GM23338 (cell line): ENCODE data around the gene LIX1. TPM values are rescaled to one million over a fixed set of nuclear protein-coding genes. Genes with fewer than 3 reads are reported as not detected.
A peak's percentile ranks its signal among the peaks of the same experiment; 100 is the strongest.

Source experiments
- ATAC-seq: fragments of 200-7000 bp; cut with Tn5 transposase; 3 replicates; pipeline ENCODE4 v1.9.1; 2020
- DNase-seq: peaks from one replicate; pipeline ENCODE4 v3.0.0-alpha.2; 2015; ENCODE audit warnings: low spot score
- H2AFZ ChIP-seq: fragments of 200-600 bp; sonication (generic); 2 replicates; pipeline ENCODE4 v1.8.0; 2016; ENCODE audit warnings: antibody characterized with exemption, mild to moderate bottlenecking, moderate library complexity
- H3F3A ChIP-seq: fragments of 200-600 bp; sonication (generic); replicated peaks from 2 replicates; pipeline ENCODE4 v1.8.0; 2017; ENCODE audit warnings: antibody characterized with exemption, mixed run types, low read depth
- H3K27ac ChIP-seq: fragments of 200-600 bp; sonication (generic); 2 replicates; pipeline ENCODE4 v1.6.1; 2016; ENCODE audit warnings: low read depth
- H3K27me3 ChIP-seq: fragments of 200-600 bp; sonication (generic); 2 replicates; pipeline ENCODE4 v1.8.0; 2016; ENCODE audit warnings: mild to moderate bottlenecking, mixed run types, moderate library complexity; ENCODE audit not compliant: insufficient read depth
- H3K36me3 ChIP-seq: fragments of 200-600 bp; sonication (generic); 2 replicates; pipeline ENCODE4 v1.8.0; 2016; ENCODE audit warnings: mild to moderate bottlenecking; ENCODE audit not compliant: insufficient read depth
- H3K4me1 ChIP-seq: fragments of 200-600 bp; sonication (generic); 2 replicates; pipeline ENCODE4 v1.8.0; 2016; ENCODE audit warnings: mild to moderate bottlenecking, moderate library complexity; ENCODE audit not compliant: insufficient read depth
- H3K4me2 ChIP-seq: fragments of 200-600 bp; sonication (generic); 2 replicates; pipeline ENCODE4 v1.7.1; 2017; ENCODE audit warnings: mixed run types
- H3K4me3 ChIP-seq: fragments of 200-600 bp; sonication (generic); 2 replicates; pipeline ENCODE4 v1.6.1; 2016; ENCODE audit warnings: mixed run types
- H3K79me2 ChIP-seq: fragments of 200-600 bp; sonication (generic); replicated peaks from 2 replicates; pipeline ENCODE4 v1.8.0; 2017; ENCODE audit warnings: mild to moderate bottlenecking; ENCODE audit not compliant: insufficient read depth
- H3K9me2 ChIP-seq: fragments of 200-600 bp; sonication (generic); 2 replicates; pipeline ENCODE4 v1.8.0; 2017; ENCODE audit not compliant: insufficient read depth
- H4K20me1 ChIP-seq: fragments of 200-600 bp; sonication (generic); replicated peaks from 2 replicates; pipeline ENCODE4 v1.8.0; 2017; ENCODE audit warnings: mild to moderate bottlenecking; ENCODE audit not compliant: insufficient read depth
- H3K27ac Mint-ChIP-seq: 2 replicates; pipeline ENCODE4 v1.8.0; 2020; ENCODE audit warnings: inconsistent platforms, mild to moderate bottlenecking, moderate library complexity, mixed read lengths
- H3K27me3 Mint-ChIP-seq: 3 replicates; pipeline ENCODE4 v1.8.0; 2022; ENCODE audit warnings: low read depth, mild to moderate bottlenecking, moderate library complexity, mixed read lengths, inconsistent platforms; ENCODE audit not compliant: insufficient read depth, poor library complexity
- H3K36me3 Mint-ChIP-seq: 3 replicates; pipeline ENCODE4 v1.8.0; 2021; ENCODE audit warnings: low read depth, mild to moderate bottlenecking, inconsistent platforms, moderate library complexity, mixed read lengths
- H3K4me1 Mint-ChIP-seq: 3 replicates; pipeline ENCODE4 v1.8.0; 2020; ENCODE audit warnings: mild to moderate bottlenecking, inconsistent platforms, mixed read lengths
- H3K4me3 Mint-ChIP-seq: 3 replicates; pipeline ENCODE4 v1.8.0; 2021; ENCODE audit warnings: moderate library complexity, mild to moderate bottlenecking, inconsistent platforms, mixed read lengths
- H3K9me3 Mint-ChIP-seq: 3 replicates; pipeline ENCODE4 v1.8.0; 2020; ENCODE audit warnings: moderate library complexity, mild to moderate bottlenecking, inconsistent platforms, mixed read lengths
- EZH2 ChIP-seq: fragments of 200-600 bp; sonication (generic); IDR thresholded peaks from one replicate; pipeline ENCODE4 v1.8.0; 2017; ENCODE audit warnings: antibody characterized with exemption, mild to moderate bottlenecking, low read depth; ENCODE audit not compliant: unreplicated experiment
- EZH2phosphoT487 ChIP-seq: fragments of 200-600 bp; sonication (generic); IDR thresholded peaks from one replicate; pipeline ENCODE4 v1.8.1; 2018; ENCODE audit warnings: antibody characterized with exemption; ENCODE audit not compliant: unreplicated experiment
- JUNB ChIP-seq: IDR thresholded peaks from one replicate; pipeline ENCODE4 v1.6.1; 2016; ENCODE audit warnings: antibody characterized with exemption; ENCODE audit not compliant: unreplicated experiment
- NANOG ChIP-seq: IDR thresholded peaks from 2 replicates; pipeline ENCODE4 v1.6.1; 2016; ENCODE audit warnings: antibody characterized with exemption, borderline replicate concordance
- POLR2AphosphoS5 ChIP-seq: IDR thresholded peaks from 2 replicates; pipeline ENCODE4 v1.6.1; 2016; ENCODE audit warnings: antibody characterized with exemption, low read depth
- STAT1 ChIP-seq: IDR thresholded peaks from one replicate; pipeline ENCODE4 v1.6.1; 2016; ENCODE audit warnings: antibody characterized with exemption; ENCODE audit not compliant: unreplicated experiment
- ZNF114 ChIP-seq: fragments of 250-450 bp; sonication (Bioruptor Pico); IDR thresholded peaks from 2 replicates; pipeline ENCODE4 v1.5.0; 2020; ENCODE audit warnings: mild to moderate bottlenecking, moderate library complexity
- polyA plus RNA-seq: library from polyadenylated mRNA; unstranded; fragments of >200 nt; fragmentation: Nextera tagmentation; extraction: Ambion mirVana; gene quantifications from 2 replicates; pipeline ENCODE4 v1.2.1, GENCODE V29; 2016
- total RNA-seq: library from RNA; depleted of rRNA; stranded (reverse); fragments of >200 nt; shearing (Covaris generic); gene quantifications from 2 replicates; pipeline ENCODE4 v1.2.3, GENCODE V29; 2014
- TF ChIP-seq, protein P1 (sequence below): fragments of 250-450 bp; sonication (Bioruptor Pico); IDR thresholded peaks from 2 replicates; pipeline ENCODE4 v1.5.0; 2020; ENCODE audit warnings: mild to moderate bottlenecking, moderate library complexity

LIX1 gene
- total and polyA plus RNA-seq, 2 experiments from 2014 or later: 0.13 TPM; not detected in 1

DNA sequence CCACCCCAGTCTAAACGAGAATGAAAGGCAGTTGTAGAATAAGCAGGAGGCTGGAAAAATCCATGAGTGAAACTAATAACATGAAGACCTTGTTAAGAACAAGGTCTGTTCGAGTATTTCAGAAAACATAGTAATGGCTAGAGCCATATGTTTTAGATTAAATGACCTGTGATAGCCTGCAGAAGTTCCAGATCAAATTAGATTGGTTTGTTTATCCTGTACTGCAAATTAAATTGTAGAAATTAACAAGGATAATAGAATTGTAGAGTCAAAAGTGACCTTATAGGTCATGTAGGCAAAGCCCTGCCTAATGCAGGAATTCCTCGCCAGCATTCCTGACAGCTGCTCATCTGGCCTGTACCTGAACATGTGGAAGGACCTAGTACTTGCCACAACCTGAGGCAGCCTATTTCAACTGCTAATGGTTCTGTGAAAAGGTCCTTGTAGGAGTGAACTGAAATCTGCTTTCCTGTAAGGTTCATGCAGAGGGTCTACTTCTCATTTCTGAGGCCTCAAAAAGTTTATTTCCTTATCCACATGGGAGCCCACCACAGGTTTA, 17.2 kb downstream of the LIX1 start:
- H3K27me3 Mint-ChIP-seq: no peaks in the 10 kb centered on the region
- H3K36me3 Mint-ChIP-seq: no peaks in the 10 kb centered on the region
- no peak overlapping the region for H3K27ac Mint-ChIP-seq
- Histone ChIP-seq H3K79me2 (no peaks in the 10 kb centered on the region), H3K4me1 (no peaks in the 10 kb centered on the region), H3K4me3 (no peak overlapping the region), H3K36me3 (no peaks in the 10 kb centered on the region), H3K27ac (no peak overlapping the region), H3K9me2 (0 out of 2 replicates have a peak, but pooled peaks cover 6% of the 10 kb centered on the region), H3F3A (no peaks in the 10 kb centered on the region), H4K20me1 (no peaks in the 10 kb centered on the region), H3K4me2 (no peak overlapping the region), H2AFZ (peak overlapping the region; percentile 76; the same call in 1 of the 2 replicates), H3K27me3 (no peaks in the 10 kb centered on the region)
- H3K9me3 Mint-ChIP-seq: no peaks in the 10 kb centered on the region
- TF ChIP-seq STAT1: no peak
- TF ChIP-seq, protein P1, sequence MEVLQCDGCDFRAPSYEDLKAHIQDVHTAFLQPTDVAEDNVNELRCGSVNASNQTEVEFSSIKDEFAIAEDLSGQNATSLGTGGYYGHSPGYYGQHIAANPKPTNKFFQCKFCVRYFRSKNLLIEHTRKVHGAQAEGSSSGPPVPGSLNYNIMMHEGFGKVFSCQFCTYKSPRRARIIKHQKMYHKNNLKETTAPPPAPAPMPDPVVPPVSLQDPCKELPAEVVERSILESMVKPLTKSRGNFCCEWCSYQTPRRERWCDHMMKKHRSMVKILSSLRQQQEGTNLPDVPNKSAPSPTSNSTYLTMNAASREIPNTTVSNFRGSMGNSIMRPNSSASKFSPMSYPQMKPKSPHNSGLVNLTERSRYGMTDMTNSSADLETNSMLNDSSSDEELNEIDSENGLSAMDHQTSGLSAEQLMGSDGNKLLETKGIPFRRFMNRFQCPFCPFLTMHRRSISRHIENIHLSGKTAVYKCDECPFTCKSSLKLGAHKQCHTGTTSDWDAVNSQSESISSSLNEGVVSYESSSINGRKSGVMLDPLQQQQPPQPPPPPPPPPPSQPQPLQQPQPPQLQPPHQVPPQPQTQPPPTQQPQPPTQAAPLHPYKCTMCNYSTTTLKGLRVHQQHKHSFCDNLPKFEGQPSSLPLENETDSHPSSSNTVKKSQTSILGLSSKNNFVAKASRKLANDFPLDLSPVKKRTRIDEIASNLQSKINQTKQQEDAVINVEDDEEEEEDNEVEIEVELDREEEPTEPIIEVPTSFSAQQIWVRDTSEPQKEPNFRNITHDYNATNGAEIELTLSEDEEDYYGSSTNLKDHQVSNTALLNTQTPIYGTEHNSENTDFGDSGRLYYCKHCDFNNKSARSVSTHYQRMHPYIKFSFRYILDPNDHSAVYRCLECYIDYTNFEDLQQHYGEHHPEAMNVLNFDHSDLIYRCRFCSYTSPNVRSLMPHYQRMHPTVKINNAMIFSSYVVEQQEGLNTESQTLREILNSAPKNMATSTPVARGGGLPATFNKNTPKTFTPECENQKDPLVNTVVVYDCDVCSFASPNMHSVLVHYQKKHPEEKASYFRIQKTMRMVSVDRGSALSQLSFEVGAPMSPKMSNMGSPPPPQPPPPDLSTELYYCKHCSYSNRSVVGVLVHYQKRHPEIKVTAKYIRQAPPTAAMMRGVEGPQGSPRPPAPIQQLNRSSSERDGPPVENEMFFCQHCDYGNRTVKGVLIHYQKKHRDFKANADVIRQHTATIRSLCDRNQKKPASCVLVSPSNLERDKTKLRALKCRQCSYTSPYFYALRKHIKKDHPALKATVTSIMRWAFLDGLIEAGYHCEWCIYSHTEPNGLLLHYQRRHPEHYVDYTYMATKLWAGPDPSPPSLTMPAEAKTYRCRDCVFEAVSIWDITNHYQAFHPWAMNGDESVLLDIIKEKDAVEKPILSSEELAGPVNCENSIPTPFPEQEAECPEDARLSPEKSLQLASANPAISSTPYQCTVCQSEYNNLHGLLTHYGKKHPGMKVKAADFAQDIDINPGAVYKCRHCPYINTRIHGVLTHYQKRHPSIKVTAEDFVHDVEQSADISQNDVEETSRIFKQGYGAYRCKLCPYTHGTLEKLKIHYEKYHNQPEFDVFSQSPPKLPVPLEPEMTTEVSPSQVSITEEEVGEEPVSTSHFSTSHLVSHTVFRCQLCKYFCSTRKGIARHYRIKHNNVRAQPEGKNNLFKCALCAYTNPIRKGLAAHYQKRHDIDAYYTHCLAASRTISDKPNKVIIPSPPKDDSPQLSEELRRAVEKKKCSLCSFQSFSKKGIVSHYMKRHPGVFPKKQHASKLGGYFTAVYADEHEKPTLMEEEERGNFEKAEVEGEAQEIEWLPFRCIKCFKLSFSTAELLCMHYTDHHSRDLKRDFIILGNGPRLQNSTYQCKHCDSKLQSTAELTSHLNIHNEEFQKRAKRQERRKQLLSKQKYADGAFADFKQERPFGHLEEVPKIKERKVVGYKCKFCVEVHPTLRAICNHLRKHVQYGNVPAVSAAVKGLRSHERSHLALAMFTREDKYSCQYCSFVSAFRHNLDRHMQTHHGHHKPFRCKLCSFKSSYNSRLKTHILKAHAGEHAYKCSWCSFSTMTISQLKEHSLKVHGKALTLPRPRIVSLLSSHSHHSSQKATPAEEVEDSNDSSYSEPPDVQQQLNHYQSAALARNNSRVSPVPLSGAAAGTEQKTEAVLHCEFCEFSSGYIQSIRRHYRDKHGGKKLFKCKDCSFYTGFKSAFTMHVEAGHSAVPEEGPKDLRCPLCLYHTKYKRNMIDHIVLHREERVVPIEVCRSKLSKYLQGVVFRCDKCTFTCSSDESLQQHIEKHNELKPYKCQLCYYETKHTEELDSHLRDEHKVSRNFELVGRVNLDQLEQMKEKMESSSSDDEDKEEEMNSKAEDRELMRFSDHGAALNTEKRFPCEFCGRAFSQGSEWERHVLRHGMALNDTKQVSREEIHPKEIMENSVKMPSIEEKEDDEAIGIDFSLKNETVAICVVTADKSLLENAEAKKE (CRISPR knock-in tag): no peak
- ATAC-seq (peak; percentile 36; the same call in 2 of the 3 replicates), DNase-seq (peak; percentile 35)
- H3K4me3 Mint-ChIP-seq: no peak overlapping the region
- H3K4me1 Mint-ChIP-seq: no peaks in the 10 kb centered on the region

GRCh38 chr5:97124335-97124734, 18.1 kb downstream of the LIX1 start:
- H3K4me3 Mint-ChIP-seq: no peak overlapping the region
- DNase-seq (no peak), ATAC-seq (no peak)
- H3K9me3 Mint-ChIP-seq: no peaks in the 10 kb centered on the region
- no peaks in the 10 kb centered on the region for H3K36me3 ChIP-seq
- no peak overlapping the region for H3K4me3 ChIP-seq
- H3K79me2 ChIP-seq: no peaks in the 10 kb centered on the region
- no peaks in the 10 kb centered on the region for H3K4me1 Mint-ChIP-seq
- no peak overlapping the region for H3K4me2 ChIP-seq
- H3K4me1 ChIP-seq: no peaks in the 10 kb centered on the region
- H3K27ac ChIP-seq: no peak overlapping the region
- no peaks in the 10 kb centered on the region for H3K27me3 Mint-ChIP-seq
- no peaks in the 10 kb centered on the region for H3K27me3 ChIP-seq
- H3K36me3 Mint-ChIP-seq: no peaks in the 10 kb centered on the region
- no peaks in the 10 kb centered on the region for H3K9me2 ChIP-seq
- no peak overlapping the region for H2AFZ ChIP-seq
- H4K20me1 ChIP-seq: no peaks in the 10 kb centered on the region
- H3F3A ChIP-seq: no peaks in the 10 kb centered on the region
- no peak overlapping the region for H3K27ac Mint-ChIP-seq
- TF ChIP-seq EZH2 (no peak), NANOG (no peak), POLR2AphosphoS5 (no peak), JUNB (no peak), EZH2phosphoT487 (no peak), ZNF114 (CRISPR knock-in tag) (no peak)
